GM15510 (cell line): ENCODE results near the gene ARHGEF12.

Experiments used
- POLR2A ChIP-seq: IDR thresholded peaks from 3 replicates; pipeline ENCODE4 v1.6.1; 2011; ENCODE audit warnings: borderline replicate concordance; ENCODE audit not compliant: insufficient read length; ENCODE audit errors: extremely low read depth

The ARHGEF12 gene

GRCh38 chr11:120350637-120351036, 14.4 kb downstream of the ARHGEF12 start:
- TF ChIP-seq POLR2A, result no peak

- no peak for TF ChIP-seq POLR2A
Measured at GRCh38 chr11:120352405-120352804, 16.2 kb downstream of the ARHGEF12 start.

- TF ChIP-seq POLR2A, result no peak
Measured at GRCh38 chr11:120354068-120354467, 17.9 kb downstream of the ARHGEF12 start.

GRCh38 chr11:120354779-120355178, 18.6 kb downstream of the ARHGEF12 start:
- no peak for TF ChIP-seq POLR2A

- no peak for TF ChIP-seq POLR2A
Measured at GRCh38 chr11:120357620-120358019, 21.4 kb downstream of the ARHGEF12 start.

- TF ChIP-seq POLR2A, result no peak
Measured at GRCh38 chr11:120358729-120359128, 22.5 kb downstream of the ARHGEF12 start.

GRCh38 chr11:120363436-120363835, 27.2 kb downstream of the ARHGEF12 start:
- no peak for TF ChIP-seq POLR2A

GRCh38 chr11:120365512-120365911, 29.3 kb downstream of the ARHGEF12 start:
- TF ChIP-seq POLR2A, result no peak

- no peak for TF ChIP-seq POLR2A
Measured at GRCh38 chr11:120372296-120372695, 36.1 kb downstream of the ARHGEF12 start.

GRCh38 chr11:120375076-120375475, 38.9 kb downstream of the ARHGEF12 start:
- TF ChIP-seq POLR2A, result no peak

- TF ChIP-seq POLR2A, result no peak
Measured at GRCh38 chr11:120376547-120377182, 40.5 kb downstream of the ARHGEF12 start.

- no peak for TF ChIP-seq POLR2A
Measured at GRCh38 chr11:120378474-120378873, 42.3 kb downstream of the ARHGEF12 start.

GRCh38 chr11:120381401-120381800, 45.2 kb downstream of the ARHGEF12 start:
- TF ChIP-seq POLR2A, result no peak

- TF ChIP-seq POLR2A, result no peak
Measured at GRCh38 chr11:120383518-120384155, 47.4 kb downstream of the ARHGEF12 start.

GRCh38 chr11:120384476-120384875, 48.3 kb downstream of the ARHGEF12 start:
- no peak for TF ChIP-seq POLR2A

- TF ChIP-seq POLR2A, result no peak
Measured at GRCh38 chr11:120385110-120385509, 48.9 kb downstream of the ARHGEF12 start.

GRCh38 chr11:120385655-120386054, 49.4 kb downstream of the ARHGEF12 start:
- TF ChIP-seq POLR2A, result no peak

- no peak for TF ChIP-seq POLR2A
Measured at GRCh38 chr11:120386318-120386717, 50.1 kb downstream of the ARHGEF12 start.
